PC-3 (cell line): ENCODE measurements around the gene ECT2L.

Experiments
- CTCF ChIP-seq: fragments of 300-600 bp; sonication (generic); conservative IDR thresholded peaks from 2 replicates; pipeline ENCODE4 v1.5.1; 2017; ENCODE audit warnings: antibody characterized with exemption, low read depth, mild to moderate bottlenecking, low read length
- EZH2 ChIP-seq: fragments of 300-600 bp; sonication (generic); IDR thresholded peaks from one replicate; pipeline ENCODE4 v1.6.1; 2017; ENCODE audit warnings: antibody characterized with exemption, mild to moderate bottlenecking, low read length; ENCODE audit not compliant: unreplicated experiment
- EZH2phosphoT487 ChIP-seq: fragments of 300-600 bp; sonication (generic); IDR thresholded peaks from 2 replicates; pipeline ENCODE4 v1.6.1; 2018; ENCODE audit warnings: mild to moderate bottlenecking, antibody characterized with exemption, low read length, borderline replicate concordance

- TF ChIP-seq CTCF = no peak
- TF ChIP-seq EZH2phosphoT487 = no peak
- TF ChIP-seq EZH2 = no peak
These were observed 19.2 kb upstream of the ECT2L start for GRCh38 chr6:138776659-138777058.
